Ovary (tissue), 3 donors: ENCODE results near the gene CHD5.

Experiments used
- CTCF ChIP-seq, 3 donors: fragments of 450-650 bp in 2 of 3; fragments of 200-600 bp in 1 of 3; IDR thresholded peaks; one replicate each; pipeline versions ENCODE4 v1.5.1 to v1.8.0; 2016 to 2022; ENCODE audit warnings: antibody characterized with exemption in 3 of 3, mild to moderate bottlenecking in 1 of 3
- EP300 ChIP-seq: sonication (generic); formaldehyde crosslinking; IDR thresholded peaks from one replicate; pipeline ENCODE4 v1.6.1; 2017; ENCODE audit warnings: antibody characterized with exemption
- POLR2A ChIP-seq: fragments of 450-650 bp; IDR thresholded peaks from one replicate; pipeline ENCODE4 v1.6.1; 2017; ENCODE audit warnings: antibody characterized with exemption, mild to moderate bottlenecking, moderate library complexity
- donor health status: DM: no; HTN: no; CAD: no.

GRCh38 chr1:6127587-6128163 is 52.4 kb downstream of the CHD5 start:
- TF ChIP-seq POLR2A (no peak), CTCF (IDR thresholded peaks at IDR 0.05) (no peak), EP300 (no peak)
